SK-N-SH treated with all-trans-retinoic acid at 6 μM for 48 hours (cell line): ENCODE data around the gene PRKAG2.
A peak's percentile ranks its signal among the peaks of the same experiment; 100 is the strongest.

Experiments used
- ATAC-seq: fragments of 200-7000 bp; cut with Tn5 transposase; 3 replicates; pipeline ENCODE4 v1.9.1; 2020; ENCODE audit warnings: mild to moderate bottlenecking, moderate library complexity
- ARNTL ChIP-seq: fragments of 450-650 bp; formaldehyde crosslinking; IDR thresholded peaks from 2 replicates; pipeline ENCODE4 v1.5.0; 2020; ENCODE audit warnings: low read depth, mild to moderate bottlenecking, moderate library complexity, borderline replicate concordance
- BACH2 ChIP-seq: fragments of 250-450 bp; sonication (Bioruptor Pico); IDR thresholded peaks from 2 replicates; pipeline ENCODE4 v1.9.0; 2021; ENCODE audit warnings: mild to moderate bottlenecking, borderline replicate concordance
- CSDC2 ChIP-seq: fragments of 250-450 bp; sonication (Bioruptor Pico); IDR thresholded peaks from 2 replicates; pipeline ENCODE4 v1.5.0; 2020; ENCODE audit warnings: mild to moderate bottlenecking, moderate library complexity
- GLIS3 ChIP-seq: fragments of 250-450 bp; sonication (Bioruptor Pico); IDR thresholded peaks from 2 replicates; pipeline ENCODE4 v1.5.0; 2020; ENCODE audit warnings: mild to moderate bottlenecking, moderate library complexity
- ISL1 ChIP-seq: fragments of 250-450 bp; sonication (Bioruptor Pico); IDR thresholded peaks from 2 replicates; pipeline ENCODE4 v2.1.2; 2022; ENCODE audit warnings: mild to moderate bottlenecking, moderate library complexity
- PPARA ChIP-seq: fragments of 250-450 bp; sonication (Bioruptor Pico); IDR thresholded peaks from 2 replicates; pipeline ENCODE4 v1.5.0; 2020; ENCODE audit warnings: mild to moderate bottlenecking, borderline replicate concordance
- RARB ChIP-seq: fragments of 250-450 bp; sonication (Bioruptor Pico); IDR thresholded peaks from 2 replicates; pipeline ENCODE4 v1.8.0; 2021; ENCODE audit warnings: mild to moderate bottlenecking, moderate library complexity
- SNAI2 ChIP-seq: fragments of 250-450 bp; sonication (Bioruptor Pico); IDR thresholded peaks from 2 replicates; pipeline ENCODE4 v1.5.0; 2020; ENCODE audit warnings: mild to moderate bottlenecking, moderate library complexity
- TCF4 ChIP-seq: fragments of 250-450 bp; sonication (Bioruptor Pico); IDR thresholded peaks from 2 replicates; pipeline ENCODE4 v1.8.0; 2021; ENCODE audit warnings: mild to moderate bottlenecking, moderate library complexity, borderline replicate concordance
- TOX ChIP-seq: fragments of 250-450 bp; sonication (Bioruptor Pico); IDR thresholded peaks from 2 replicates; pipeline ENCODE4 v1.8.0; 2021; ENCODE audit warnings: mild to moderate bottlenecking, moderate library complexity, borderline replicate concordance
- ZC3H10 ChIP-seq: fragments of 250-450 bp; sonication (Bioruptor Pico); IDR thresholded peaks from 2 replicates; pipeline ENCODE4 v1.5.1; 2021; ENCODE audit warnings: mild to moderate bottlenecking, moderate library complexity
- ZFP3 ChIP-seq: fragments of 250-450 bp; sonication (Bioruptor Pico); IDR thresholded peaks from 2 replicates; pipeline ENCODE4 v1.5.0; 2020; ENCODE audit warnings: mild to moderate bottlenecking, moderate library complexity
- ZFP30 ChIP-seq: fragments of 450-650 bp; formaldehyde crosslinking; IDR thresholded peaks from 2 replicates; pipeline ENCODE4 v1.5.0; 2022; ENCODE audit warnings: mild to moderate bottlenecking, moderate library complexity
- ZNF565 ChIP-seq: fragments of 450-650 bp; formaldehyde crosslinking; conservative IDR thresholded peaks from 2 replicates; pipeline ENCODE4 v1.5.0; 2020; ENCODE audit warnings: low read depth, mild to moderate bottlenecking, moderate library complexity
- ZNF70 ChIP-seq: fragments of 450-650 bp; formaldehyde crosslinking; IDR thresholded peaks from 2 replicates; pipeline ENCODE4 v1.5.0; 2020; ENCODE audit warnings: mild to moderate bottlenecking, moderate library complexity
- ZNF8 ChIP-seq: fragments of 450-650 bp; formaldehyde crosslinking; IDR thresholded peaks from 2 replicates; pipeline ENCODE4 v1.5.0; 2020; ENCODE audit warnings: mild to moderate bottlenecking, moderate library complexity
- TF ChIP-seq, protein P1 (sequence below): fragments of 250-450 bp; sonication (Bioruptor Pico); IDR thresholded peaks from 2 replicates; pipeline ENCODE4 v1.8.0; 2020; ENCODE audit warnings: mild to moderate bottlenecking, moderate library complexity, borderline replicate concordance
- TF ChIP-seq, protein P2 (sequence below): fragments of 250-450 bp; sonication (Bioruptor Pico); IDR thresholded peaks from 2 replicates; pipeline ENCODE4 v1.5.1; 2021; ENCODE audit warnings: mild to moderate bottlenecking, moderate library complexity
- TF ChIP-seq, protein P3 (sequence below): fragments of 250-450 bp; sonication (Bioruptor Pico); IDR thresholded peaks from 2 replicates; pipeline ENCODE4 v1.5.1; 2020; ENCODE audit warnings: low read depth, mild to moderate bottlenecking, moderate library complexity
- TF ChIP-seq, protein P4 (sequence below): fragments of 250-450 bp; sonication (Bioruptor Pico); IDR thresholded peaks from 2 replicates; pipeline ENCODE4 v1.8.0; 2021; ENCODE audit warnings: low read depth, mild to moderate bottlenecking, moderate library complexity, borderline replicate concordance

Gene PRKAG2

DNA sequence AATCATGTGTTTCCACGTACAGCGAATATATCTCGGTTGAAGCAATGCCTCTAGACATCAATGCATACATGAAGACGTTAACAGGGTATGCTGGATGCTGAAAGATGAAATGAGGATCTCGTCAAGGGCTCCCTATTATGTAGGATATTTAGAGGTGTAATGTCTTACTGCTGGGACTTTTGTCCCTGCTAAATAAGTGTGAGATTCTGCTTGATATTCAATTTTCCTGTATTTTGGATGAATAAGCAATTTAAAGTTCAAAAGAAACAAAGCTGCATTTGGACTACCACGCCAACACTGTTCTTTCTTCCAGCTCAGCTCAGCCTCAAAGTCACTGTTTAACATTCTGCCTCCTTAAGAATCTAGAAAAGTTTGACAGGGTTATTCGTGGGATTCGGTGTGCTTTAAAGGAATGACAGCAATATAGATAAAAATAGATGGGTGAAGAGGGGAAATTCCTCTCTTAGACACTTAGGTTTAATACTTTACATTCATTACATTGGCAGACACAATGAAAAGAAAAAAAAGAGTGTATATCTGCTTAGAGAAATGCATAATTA lies 247.1 kb downstream of the PRKAG2 start:
- TF ChIP-seq, protein P1, sequence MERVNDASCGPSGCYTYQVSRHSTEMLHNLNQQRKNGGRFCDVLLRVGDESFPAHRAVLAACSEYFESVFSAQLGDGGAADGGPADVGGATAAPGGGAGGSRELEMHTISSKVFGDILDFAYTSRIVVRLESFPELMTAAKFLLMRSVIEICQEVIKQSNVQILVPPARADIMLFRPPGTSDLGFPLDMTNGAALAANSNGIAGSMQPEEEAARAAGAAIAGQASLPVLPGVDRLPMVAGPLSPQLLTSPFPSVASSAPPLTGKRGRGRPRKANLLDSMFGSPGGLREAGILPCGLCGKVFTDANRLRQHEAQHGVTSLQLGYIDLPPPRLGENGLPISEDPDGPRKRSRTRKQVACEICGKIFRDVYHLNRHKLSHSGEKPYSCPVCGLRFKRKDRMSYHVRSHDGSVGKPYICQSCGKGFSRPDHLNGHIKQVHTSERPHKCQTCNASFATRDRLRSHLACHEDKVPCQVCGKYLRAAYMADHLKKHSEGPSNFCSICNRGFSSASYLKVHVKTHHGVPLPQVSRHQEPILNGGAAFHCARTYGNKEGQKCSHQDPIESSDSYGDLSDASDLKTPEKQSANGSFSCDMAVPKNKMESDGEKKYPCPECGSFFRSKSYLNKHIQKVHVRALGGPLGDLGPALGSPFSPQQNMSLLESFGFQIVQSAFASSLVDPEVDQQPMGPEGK (CRISPR knock-in tag): no peak
- TF ChIP-seq BACH2: no peak
- no peak for TF ChIP-seq ARNTL
- no peak for TF ChIP-seq TOX (CRISPR knock-in tag)
- no peak for TF ChIP-seq TCF4 (CRISPR knock-in tag)
- TF ChIP-seq, protein P2, sequence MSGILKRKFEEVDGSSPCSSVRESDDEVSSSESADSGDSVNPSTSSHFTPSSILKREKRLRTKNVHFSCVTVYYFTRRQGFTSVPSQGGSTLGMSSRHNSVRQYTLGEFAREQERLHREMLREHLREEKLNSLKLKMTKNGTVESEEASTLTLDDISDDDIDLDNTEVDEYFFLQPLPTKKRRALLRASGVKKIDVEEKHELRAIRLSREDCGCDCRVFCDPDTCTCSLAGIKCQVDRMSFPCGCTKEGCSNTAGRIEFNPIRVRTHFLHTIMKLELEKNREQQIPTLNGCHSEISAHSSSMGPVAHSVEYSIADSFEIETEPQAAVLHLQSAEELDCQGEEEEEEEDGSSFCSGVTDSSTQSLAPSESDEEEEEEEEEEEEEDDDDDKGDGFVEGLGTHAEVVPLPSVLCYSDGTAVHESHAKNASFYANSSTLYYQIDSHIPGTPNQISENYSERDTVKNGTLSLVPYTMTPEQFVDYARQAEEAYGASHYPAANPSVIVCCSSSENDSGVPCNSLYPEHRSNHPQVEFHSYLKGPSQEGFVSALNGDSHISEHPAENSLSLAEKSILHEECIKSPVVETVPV (CRISPR knock-in tag): no peak
- TF ChIP-seq, protein P3, sequence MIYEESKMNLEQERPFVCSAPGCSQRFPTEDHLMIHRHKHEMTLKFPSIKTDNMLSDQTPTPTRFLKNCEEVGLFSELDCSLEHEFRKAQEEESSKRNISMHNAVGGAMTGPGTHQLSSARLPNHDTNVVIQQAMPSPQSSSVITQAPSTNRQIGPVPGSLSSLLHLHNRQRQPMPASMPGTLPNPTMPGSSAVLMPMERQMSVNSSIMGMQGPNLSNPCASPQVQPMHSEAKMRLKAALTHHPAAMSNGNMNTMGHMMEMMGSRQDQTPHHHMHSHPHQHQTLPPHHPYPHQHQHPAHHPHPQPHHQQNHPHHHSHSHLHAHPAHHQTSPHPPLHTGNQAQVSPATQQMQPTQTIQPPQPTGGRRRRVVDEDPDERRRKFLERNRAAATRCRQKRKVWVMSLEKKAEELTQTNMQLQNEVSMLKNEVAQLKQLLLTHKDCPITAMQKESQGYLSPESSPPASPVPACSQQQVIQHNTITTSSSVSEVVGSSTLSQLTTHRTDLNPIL: no peak
- no peak for TF ChIP-seq PPARA (CRISPR knock-in tag)
- no peak for ATAC-seq

DNA sequence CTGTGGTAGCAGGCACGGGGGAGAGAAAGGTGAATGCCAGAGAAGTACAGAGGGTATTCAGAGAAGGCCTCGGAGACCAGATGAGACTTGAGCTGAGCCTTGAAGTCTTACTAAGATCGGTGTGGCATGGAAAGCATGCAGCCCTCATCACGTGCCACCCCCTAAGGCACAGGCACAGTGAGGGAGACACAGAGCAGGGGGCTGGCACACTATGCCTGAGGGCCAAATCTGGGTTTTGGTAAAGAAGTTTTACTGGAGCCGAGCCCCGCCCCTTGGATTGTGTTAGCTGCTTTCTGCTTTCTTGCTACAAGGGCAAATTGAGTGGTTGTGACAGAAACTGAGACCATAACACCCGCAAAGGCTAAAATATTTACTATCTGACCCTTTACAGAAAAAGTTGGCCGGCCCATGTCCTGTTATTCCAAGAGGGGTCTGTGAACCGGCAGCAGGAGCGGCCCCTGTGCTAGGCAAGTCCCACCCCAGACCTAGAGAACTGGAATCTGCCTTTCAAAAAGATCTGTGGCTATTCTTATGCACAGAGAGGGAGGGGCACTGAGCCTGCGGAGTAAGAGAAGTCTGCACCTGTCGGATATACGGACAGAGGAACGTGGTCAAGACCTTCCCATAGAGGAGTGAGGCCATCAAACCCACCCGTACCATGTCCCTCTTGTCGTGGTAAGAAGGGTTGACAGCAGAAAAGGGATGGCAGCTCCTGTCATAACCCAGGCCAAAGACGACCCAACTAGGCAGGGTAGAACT lies 247.9 kb downstream of the PRKAG2 start:
- TF ChIP-seq, protein P3: no peak
- no peak for ATAC-seq

DNA sequence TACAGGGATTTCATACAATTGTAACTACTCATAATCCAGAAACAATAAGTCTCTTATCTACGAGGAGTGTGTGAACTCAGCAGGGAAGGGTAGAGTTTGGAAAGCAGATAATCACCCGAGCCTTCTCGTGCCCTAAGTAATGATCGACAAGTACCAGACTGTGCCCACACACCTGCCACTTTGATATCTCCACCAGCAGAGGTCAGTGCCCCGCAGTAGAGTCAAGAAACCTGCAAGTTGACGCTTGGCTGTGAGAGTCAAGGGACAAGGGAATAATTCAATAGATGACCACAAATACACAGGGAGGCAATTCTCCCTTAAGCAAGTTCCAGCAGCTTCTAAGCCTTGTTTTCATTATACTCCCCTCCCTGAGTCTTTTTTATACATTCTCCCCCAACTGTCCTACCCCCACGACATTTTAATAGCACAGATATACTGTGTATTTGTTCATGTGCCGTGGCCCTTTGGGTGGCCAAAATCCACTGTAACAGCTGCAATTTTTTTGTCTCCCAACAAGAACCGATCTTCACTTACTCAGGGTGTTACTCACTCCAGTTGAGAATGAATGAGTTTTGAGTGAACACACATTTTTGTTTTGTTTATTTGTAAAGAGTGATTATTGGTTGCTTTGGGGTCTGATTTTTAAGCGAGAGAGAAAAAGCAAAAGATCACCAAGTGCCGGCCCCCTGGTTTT lies 250.3 kb downstream of the PRKAG2 start:
- TF ChIP-seq ISL1 (CRISPR knock-in tag): no peak
- no peak for TF ChIP-seq RARB
- ATAC-seq: peak; percentile 67

DNA sequence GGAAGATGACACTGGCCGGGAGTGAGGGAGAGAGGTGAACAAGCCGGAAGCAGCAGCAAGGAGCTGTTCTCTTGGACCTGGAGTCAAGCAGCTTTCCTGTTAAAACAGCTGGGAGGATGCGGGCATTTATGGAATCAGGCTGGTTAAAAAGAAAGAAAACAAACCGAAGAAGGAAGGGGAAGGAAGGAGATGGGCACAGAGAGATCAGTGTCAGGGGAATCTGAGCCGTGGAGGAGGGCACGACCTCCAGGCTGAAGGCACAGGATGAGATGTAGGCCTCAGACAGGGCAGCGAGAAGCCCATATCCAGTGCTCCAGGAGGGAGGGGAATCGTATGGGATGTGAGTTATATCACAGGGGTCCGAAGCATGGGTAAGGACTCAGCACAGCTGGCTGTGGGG lies 251.3 kb downstream of the PRKAG2 start:
- TF ChIP-seq CSDC2 (CRISPR knock-in tag) (no peak), SNAI2 (no peak), ZNF70 (CRISPR knock-in tag) (no peak), TOX (CRISPR knock-in tag) (no peak), TCF4 (CRISPR knock-in tag) (no peak), RARB (no peak), ZNF8 (CRISPR knock-in tag) (no peak), ZFP3 (no peak), ARNTL (no peak), BACH2 (no peak), ISL1 (CRISPR knock-in tag) (no peak), ZFP30 (CRISPR knock-in tag) (no peak), ZC3H10 (CRISPR knock-in tag) (no peak), ZNF565 (CRISPR knock-in tag) (no peak), PPARA (CRISPR knock-in tag) (no peak), GLIS3 (CRISPR knock-in tag) (no peak)
- TF ChIP-seq, protein P4, sequence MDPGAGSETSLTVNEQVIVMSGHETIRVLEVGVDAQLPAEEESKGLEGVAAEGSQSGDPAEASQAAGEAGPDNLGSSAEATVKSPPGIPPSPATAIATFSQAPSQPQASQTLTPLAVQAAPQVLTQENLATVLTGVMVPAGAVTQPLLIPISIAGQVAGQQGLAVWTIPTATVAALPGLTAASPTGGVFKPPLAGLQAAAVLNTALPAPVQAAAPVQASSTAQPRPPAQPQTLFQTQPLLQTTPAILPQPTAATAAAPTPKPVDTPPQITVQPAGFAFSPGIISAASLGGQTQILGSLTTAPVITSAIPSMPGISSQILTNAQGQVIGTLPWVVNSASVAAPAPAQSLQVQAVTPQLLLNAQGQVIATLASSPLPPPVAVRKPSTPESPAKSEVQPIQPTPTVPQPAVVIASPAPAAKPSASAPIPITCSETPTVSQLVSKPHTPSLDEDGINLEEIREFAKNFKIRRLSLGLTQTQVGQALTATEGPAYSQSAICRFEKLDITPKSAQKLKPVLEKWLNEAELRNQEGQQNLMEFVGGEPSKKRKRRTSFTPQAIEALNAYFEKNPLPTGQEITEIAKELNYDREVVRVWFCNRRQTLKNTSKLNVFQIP (CRISPR knock-in tag): no peak
- TF ChIP-seq, protein P1 (CRISPR knock-in tag): no peak
- TF ChIP-seq, protein P2 (CRISPR knock-in tag): no peak
- no peak for ATAC-seq
